Kidney (tissue), 14 donors: ENCODE results near the gene MRPS9. TPM values are rescaled to one million over a fixed set of nuclear protein-coding genes. Genes with fewer than 3 reads are reported as not detected.

Experiments
- DNase-seq, 5 donors: peaks; one replicate each; pipeline ENCODE4 v3.0.0-alpha.2; 2013 to 2020
- FAIRE-seq: peaks from 2 replicates; lab custom pipeline; 2012; peaks lifted over from hg19 to GRCh38; lab: Jason Lieb, UNC
- H3K27ac ChIP-seq, 2 donors: one replicate each; pipeline ENCODE4 v1.7.0; 2013; ENCODE audit warnings: low read depth in 2 of 2, low read length in 2 of 2, inconsistent platforms in 1 of 2
- H3K27me3 ChIP-seq: one replicate; pipeline ENCODE4 v1.7.1; 2013; ENCODE audit warnings: low read length, inconsistent platforms; ENCODE audit not compliant: control insufficient read depth, insufficient read depth
- H3K36me3 ChIP-seq, 3 donors: one replicate each; pipeline versions ENCODE4 v1.7.0 to v1.7.1; 2013; ENCODE audit warnings: low read length in 3 of 3, control low read depth in 1 of 3, inconsistent platforms in 1 of 3; ENCODE audit not compliant: insufficient read depth in 3 of 3, control insufficient read depth in 2 of 3
- H3K4me1 ChIP-seq, 3 donors: one replicate each; pipeline versions ENCODE4 v1.7.0 to v1.7.1; 2013; ENCODE audit warnings: low read length in 3 of 3, inconsistent platforms in 1 of 3, low read depth in 1 of 3; ENCODE audit not compliant: control insufficient read depth in 2 of 3, insufficient read depth in 2 of 3
- H3K4me3 ChIP-seq, 3 donors: one replicate each; pipeline versions ENCODE4 v1.7.0 to v1.8.1; 2013; ENCODE audit warnings: low read length in 3 of 3, control low read depth in 1 of 3, inconsistent platforms in 1 of 3
- H3K9ac ChIP-seq, 3 donors: one replicate each; pipeline versions ENCODE4 v1.7.0 to v1.7.1; 2013; ENCODE audit warnings: low read length in 3 of 3, control low read depth in 1 of 3, inconsistent platforms in 1 of 3
- H3K9me3 ChIP-seq, 3 donors: one replicate each; pipeline versions ENCODE4 v1.7.0 to v1.7.1; 2013; ENCODE audit warnings: low read length in 3 of 3, control low read depth in 1 of 3, inconsistent platforms in 1 of 3; ENCODE audit not compliant: control insufficient read depth in 2 of 3, insufficient read depth in 1 of 3
- CTCF ChIP-seq: IDR thresholded peaks from 3 replicates; pipeline ENCODE4 v1.5.1; 2012; ENCODE audit warnings: mild to moderate bottlenecking, moderate library complexity, borderline replicate concordance; ENCODE audit not compliant: insufficient read depth; ENCODE audit errors: extremely low read depth
- intact Hi-C: fragments of 100-400 bp; cut with DNase I; formaldehyde crosslinking; loops from one replicate; pipeline ENCODE4 v1.11.1; 2022
- polyA plus RNA-seq: library from polyadenylated mRNA; stranded (reverse); fragments of 350-450 nt; fragmentation: Illumina TruSeq; extraction: RNeasy Lipid Tissue Mini Kit (QIAGEN cat#74804); gene quantifications from one replicate; pipeline ENCODE4 v1.2.3, GENCODE V29; 2014; ENCODE audit warnings: low read depth, low replicate concordance; ENCODE audit not compliant: insufficient read depth
- total RNA-seq: library from RNA; stranded (reverse); fragmentation: NEBNext Ultra II Directional; extraction: Animal tissue kit (Norgen Biotek cat#: 25700); gene quantifications from one replicate; pipeline ENCODE4 v1.2.1, GENCODE V29; 2021
- donor health status: control.
- donor health status: control.
- donor health status: control.
- donor health status: control.
- donor health status: control.
- donor health status: DM: yes; HTN: yes; CAD: no.
- donor health status: Normal renal cell carcinoma (clear cell type).

Gene MRPS9
- total and polyA plus RNA-seq, 2 donors from 2014 or later = 23.3 to 60.9 TPM

- TF ChIP-seq CTCF = no peak
- H3K27ac ChIP-seq = no peak overlapping the region
- H3K9ac ChIP-seq = no peak overlapping the region
- FAIRE-seq (no peak), DNase-seq (no peak)
- no peak overlapping the region for H3K4me3 ChIP-seq
- intact Hi-C loops = no loop called here
- H3K4me1 ChIP-seq = no peaks in the 10 kb centered on the region
- H3K9me3 ChIP-seq = no peaks in the 10 kb centered on the region
- no peaks in the 10 kb centered on the region for H3K27me3 ChIP-seq
- H3K36me3 ChIP-seq = no peaks in the 10 kb centered on the region
Measured at GRCh38 chr2:105070010-105070865, 32.4 kb downstream of the MRPS9 start.

- DNase-seq = no peak
- Histone ChIP-seq H3K27me3 (no peaks in the 10 kb centered on the region), H3K9ac (no peak overlapping the region), H3K27ac (no peak overlapping the region), H3K4me3 (no peak overlapping the region), H3K9me3 (no peaks in the 10 kb centered on the region), H3K36me3 (no peaks in the 10 kb centered on the region), H3K4me1 (no peaks in the 10 kb centered on the region)
- no peak for FAIRE-seq
- no peak for TF ChIP-seq CTCF
- intact Hi-C loops = no loop called here
Measured at GRCh38 chr2:105071379-105071778, 33.5 kb downstream of the MRPS9 start.

DNA sequence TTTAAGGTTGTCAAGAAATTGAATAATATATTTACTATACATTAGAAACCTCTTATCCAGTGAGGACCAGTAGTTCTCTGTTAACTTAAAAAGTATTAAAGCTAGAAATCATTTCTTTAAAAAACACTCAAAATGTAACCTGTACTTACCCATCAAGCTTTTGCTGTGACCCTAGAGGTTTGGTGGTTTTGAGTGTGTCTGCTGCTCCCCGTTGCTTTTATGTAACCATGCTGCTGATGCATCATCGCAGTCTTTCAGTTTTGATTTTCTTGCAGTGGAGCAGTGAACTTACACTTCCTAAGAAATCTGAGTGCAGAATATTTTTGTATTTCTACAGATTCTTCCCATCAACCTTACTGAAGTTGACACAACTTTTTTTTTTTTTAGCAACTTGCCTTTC lies 34.2 kb downstream of the MRPS9 start:
- Histone ChIP-seq H3K36me3 (no peaks in the 10 kb centered on the region), H3K9me3 (no peaks in the 10 kb centered on the region), H3K27ac (no peak overlapping the region), H3K4me3 (no peak overlapping the region), H3K4me1 (no peaks in the 10 kb centered on the region), H3K27me3 (no peaks in the 10 kb centered on the region), H3K9ac (no peak overlapping the region)
- DNase-seq (no peak), FAIRE-seq (no peak)
- intact Hi-C loops = no loop called here
- TF ChIP-seq CTCF = no peak
